T-helper 2 cell (primary cell): ENCODE data around the gene BCL2.
A peak's percentile ranks its signal among the peaks of the same experiment; 100 is the strongest.
"Not testable (repeated sequence)": the region's sequence is repeated elsewhere in the genome, so short reads cannot be mapped to it uniquely, and the experiment has no call there.

Source experiments
- DNase-seq, 5 experiments: peaks; one replicate each; pipeline versions ENCODE4 v3.0.0 to v3.0.0-alpha.2; 2012 to 2022

BCL2 gene

GRCh38 chr18:63232826-63233225 lies 86.7 kb downstream of the BCL2 start:
- DNase-seq, result no peak

- no peak for DNase-seq
These were observed 89.6 kb downstream of the BCL2 start for GRCh38 chr18:63229971-63230370.

GRCh38 chr18:63225434-63225833 lies 94.1 kb downstream of the BCL2 start:
- DNase-seq, result no peak

- DNase-seq, result no peak
These were observed 94.9 kb downstream of the BCL2 start for GRCh38 chr18:63224630-63225029.

- no peak for DNase-seq
These were observed 95.7 kb downstream of the BCL2 start for GRCh38 chr18:63223837-63224236.

GRCh38 chr18:63220903-63221302 lies 98.7 kb downstream of the BCL2 start:
- DNase-seq, result peak in 1 of 5 experiments; percentile 72

- DNase-seq, result no peak
These were observed 101.1 kb downstream of the BCL2 start for GRCh38 chr18:63218472-63218871.

GRCh38 chr18:63216516-63217311 lies 102.9 kb downstream of the BCL2 start:
- DNase-seq, result peak in 1 of 5 experiments; percentile 84

- peak in 1 of 5 experiments; percentile 55 for DNase-seq
These were observed 105.5 kb downstream of the BCL2 start for GRCh38 chr18:63213936-63214671.

- DNase-seq, result peak in 1 of 5 experiments; percentile 95
These were observed 106.2 kb downstream of the BCL2 start for GRCh38 chr18:63213331-63213900.

- peak in 1 of 5 experiments; percentile 79 for DNase-seq
These were observed 109.0 kb downstream of the BCL2 start for GRCh38 chr18:63210521-63210920.

- DNase-seq, result no peak
These were observed 110.9 kb downstream of the BCL2 start for GRCh38 chr18:63208676-63209075.

GRCh38 chr18:63207835-63208234 lies 111.7 kb downstream of the BCL2 start:
- no peak for DNase-seq

GRCh38 chr18:63207143-63207790 lies 112.3 kb downstream of the BCL2 start:
- peak in 1 of 5 experiments; percentile 55 for DNase-seq

- DNase-seq, result no peak
These were observed 113.0 kb downstream of the BCL2 start for GRCh38 chr18:63206433-63207142.

- DNase-seq, result peak in 1 of 5 experiments; percentile 69
These were observed 113.7 kb downstream of the BCL2 start for GRCh38 chr18:63205791-63206252.

GRCh38 chr18:63203497-63203896 lies 116.1 kb downstream of the BCL2 start:
- no peak for DNase-seq

- DNase-seq, result no peak
These were observed 116.7 kb downstream of the BCL2 start for GRCh38 chr18:63202828-63203227.

- DNase-seq, result not testable (repeated sequence)
These were observed 118.1 kb downstream of the BCL2 start for GRCh38 chr18:63201456-63201855.

GRCh38 chr18:63199743-63200241 lies 119.8 kb downstream of the BCL2 start:
- DNase-seq, result peak in 2 of 5 experiments; percentile 48 to 94

GRCh38 chr18:63198868-63199742 lies 120.5 kb downstream of the BCL2 start:
- peak in 1 of 5 experiments; percentile 53 for DNase-seq
